Measurements from ENCODE around the gene EML6.
"Not testable (repeated sequence)": the region's sequence is repeated elsewhere in the genome, so short reads cannot be mapped to it uniquely, and the experiment has no call there.

EML6 gene

DNA sequence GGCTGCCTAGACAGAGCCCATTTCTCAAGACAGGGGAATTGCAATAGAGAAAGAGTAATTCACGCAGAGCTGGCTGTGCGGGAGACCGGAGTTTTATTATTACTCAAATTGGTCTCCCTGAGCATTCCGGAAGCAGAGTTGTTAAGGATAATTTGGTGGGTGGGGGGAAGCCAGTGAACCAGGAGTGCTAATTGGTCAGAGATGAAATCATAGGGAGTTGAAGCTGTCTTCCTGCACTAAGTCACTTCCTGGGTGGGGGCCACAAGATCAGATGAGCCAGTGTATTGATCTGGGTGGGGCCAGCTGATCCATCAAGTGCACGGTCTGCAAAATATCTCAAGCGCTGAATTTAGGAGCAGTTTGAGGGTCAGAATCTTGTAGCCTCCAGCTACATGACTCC lies 242.0 kb downstream of the EML6 start:
- no peak for DNase-seq (ENCODE audit: low read depth in 2 of 2)

DNA sequence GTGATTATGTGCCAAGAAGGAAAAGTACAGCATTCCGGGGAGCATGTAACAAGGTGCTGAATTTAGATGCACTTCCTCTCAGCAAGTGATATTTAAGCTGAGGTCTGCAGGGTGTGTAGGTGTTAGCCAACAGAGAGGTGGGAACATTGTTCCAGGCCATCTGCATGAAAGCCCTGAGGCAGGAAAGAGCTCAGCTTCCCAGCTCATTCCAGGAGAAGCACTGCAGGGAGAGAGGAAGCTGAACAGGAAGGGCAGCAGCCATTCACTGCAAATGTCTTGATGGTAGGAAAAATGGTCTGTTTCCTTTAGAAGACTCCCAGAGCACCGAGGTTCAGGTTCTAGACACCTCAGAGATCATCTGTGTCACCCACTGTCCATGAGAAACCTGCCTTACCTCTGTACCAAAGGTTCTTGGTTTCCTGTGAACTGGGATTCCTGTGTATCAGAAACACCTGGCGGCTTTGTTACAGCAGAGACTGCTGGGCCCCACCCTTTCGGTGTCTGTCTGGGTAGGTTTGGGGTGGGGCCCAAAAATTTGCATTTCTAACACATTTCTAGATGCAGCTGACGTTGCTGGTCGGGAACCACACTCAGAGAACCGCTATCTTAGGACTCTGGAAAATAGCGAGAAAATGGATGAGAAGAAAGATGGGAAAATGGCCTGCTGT lies 242.8 kb downstream of the EML6 start:
- no peak for DNase-seq (ENCODE audit: low read depth in 2 of 2)

DNA sequence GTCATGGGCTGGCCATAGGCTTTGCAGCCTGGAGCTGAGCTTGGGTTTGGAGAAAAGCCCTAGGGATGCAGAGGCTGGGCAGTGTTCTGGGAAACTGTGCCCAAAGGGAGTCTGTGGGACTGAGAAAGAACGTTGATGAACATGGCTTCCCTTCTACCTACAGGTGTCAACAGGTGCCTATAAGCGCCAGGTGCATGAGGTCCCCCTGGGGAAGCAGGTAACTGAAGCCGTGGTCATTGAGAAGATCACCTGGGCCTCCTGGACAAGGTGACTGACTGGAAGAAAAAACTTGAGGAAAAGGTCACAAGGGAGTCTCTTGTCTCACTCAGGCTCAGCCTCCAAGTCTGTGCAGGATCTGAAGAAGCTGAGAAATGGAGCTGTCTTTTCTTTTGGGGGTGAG lies 243.4 kb downstream of the EML6 start:
- no peak for DNase-seq (ENCODE audit: low read depth in 2 of 2)

DNA sequence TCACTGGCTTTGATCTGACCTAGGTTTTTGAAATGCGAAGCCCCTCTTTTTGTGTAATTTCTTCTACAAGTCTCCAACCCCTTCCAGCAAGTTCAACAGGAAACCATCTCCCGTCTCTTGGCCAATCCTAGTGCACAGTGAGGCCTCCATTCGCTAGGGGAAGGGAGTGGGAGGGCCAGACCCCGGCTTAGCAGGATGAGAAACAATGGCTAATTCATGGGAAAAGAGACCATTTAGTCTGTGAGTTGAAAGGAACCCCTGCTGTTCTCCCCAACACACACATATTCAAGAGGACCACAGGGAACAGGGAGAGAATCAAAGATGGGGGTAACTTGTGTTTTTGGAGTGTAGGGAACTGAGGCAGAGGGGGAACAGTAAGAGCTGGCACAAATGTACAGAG lies 243.8 kb downstream of the EML6 start:
- no peak for DNase-seq (ENCODE audit: low read depth in 2 of 2)

DNA sequence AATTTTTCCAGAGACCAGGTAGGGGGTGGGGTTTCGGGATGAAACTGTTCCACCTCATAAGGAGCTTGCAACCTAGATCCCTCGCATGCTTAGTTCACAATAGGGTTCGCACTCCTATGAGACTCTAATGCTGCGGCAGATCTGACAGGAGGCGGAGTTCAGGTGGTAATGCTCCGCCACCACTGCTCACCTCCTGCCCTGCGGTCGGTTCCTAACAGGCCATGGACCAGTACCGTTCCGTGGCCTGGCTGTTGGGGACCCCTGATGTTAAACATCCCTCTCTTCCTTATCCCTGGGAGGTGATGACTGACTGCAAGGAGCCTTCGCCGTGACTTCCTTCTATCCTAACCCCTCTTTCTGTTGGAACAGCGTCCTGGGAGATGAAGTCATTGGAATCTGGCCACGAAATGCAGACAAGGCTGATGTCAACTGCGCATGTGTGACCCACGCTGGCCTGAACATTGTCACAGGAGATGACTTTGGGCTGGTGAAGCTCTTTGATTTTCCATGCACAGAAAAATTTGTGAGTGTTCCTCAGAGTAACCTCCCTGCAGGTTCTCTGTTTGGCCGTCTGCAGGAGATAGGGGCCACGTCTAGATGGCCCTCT lies 244.4 kb downstream of the EML6 start:
- DNase-seq (ENCODE audit: low read depth in 2 of 2), result no peak

DNA sequence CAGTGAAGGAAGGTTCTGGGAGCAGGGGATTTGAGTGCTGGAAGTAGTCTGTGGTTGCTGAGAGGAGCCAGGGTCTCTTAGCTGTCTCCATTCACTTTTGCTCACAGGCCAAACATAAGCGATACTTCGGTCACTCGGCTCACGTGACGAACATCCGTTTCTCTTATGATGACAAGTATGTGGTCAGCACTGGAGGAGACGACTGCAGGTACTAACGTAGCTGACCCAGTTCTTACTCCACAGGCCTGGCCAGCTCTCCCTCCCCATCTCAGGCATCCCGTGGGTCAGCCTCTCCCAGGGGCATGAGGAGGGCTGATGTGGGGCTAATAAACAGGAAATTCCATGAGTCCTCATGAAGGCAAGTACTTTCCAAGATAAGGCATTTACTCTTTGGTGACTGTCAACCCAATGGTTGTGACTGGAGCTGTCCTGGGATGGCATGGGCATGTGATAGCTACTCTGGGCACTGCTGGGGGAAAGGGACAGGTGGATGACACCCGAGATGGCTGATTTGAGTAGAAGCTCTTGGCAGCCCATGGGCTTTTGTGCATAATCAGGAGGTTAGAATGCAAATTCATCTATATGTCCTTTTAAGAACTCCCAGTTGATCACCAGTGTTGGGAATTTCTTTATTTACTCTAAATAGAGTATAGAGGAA lies 245.2 kb downstream of the EML6 start:
- no peak for DNase-seq (ENCODE audit: low read depth in 2 of 2)

DNA sequence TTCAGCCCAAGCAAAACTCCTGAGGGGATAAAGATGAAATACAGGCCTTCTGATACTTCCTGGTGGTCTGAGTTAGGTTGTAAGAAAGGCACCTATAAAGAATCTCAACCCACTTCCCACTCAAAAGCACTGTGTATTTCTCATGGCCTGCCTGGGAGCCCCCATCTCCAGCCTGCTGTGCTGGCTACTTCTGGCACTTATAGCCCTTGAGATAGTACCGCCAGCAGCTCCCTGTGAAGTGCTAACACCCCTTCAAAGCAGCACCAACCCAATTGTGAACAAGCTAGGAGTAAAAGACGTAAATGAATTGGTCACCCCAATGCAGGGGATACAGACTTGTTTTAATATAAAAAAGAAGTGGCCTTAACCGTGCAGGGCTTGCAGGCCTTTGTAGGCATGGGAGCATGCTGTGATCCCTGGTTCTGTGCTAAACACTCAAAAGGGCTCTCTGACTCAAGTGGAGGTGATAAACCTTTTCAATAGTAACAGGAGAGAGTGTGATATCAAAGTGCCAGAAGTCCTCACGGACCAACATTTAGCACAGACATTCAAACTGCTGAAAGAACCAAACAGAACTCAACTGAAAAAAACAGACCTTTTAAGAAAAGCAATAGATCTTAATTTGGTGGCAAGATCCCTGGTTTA lies 246.0 kb downstream of the EML6 start:
- DNase-seq (ENCODE audit: low read depth in 2 of 2), result no peak

DNA sequence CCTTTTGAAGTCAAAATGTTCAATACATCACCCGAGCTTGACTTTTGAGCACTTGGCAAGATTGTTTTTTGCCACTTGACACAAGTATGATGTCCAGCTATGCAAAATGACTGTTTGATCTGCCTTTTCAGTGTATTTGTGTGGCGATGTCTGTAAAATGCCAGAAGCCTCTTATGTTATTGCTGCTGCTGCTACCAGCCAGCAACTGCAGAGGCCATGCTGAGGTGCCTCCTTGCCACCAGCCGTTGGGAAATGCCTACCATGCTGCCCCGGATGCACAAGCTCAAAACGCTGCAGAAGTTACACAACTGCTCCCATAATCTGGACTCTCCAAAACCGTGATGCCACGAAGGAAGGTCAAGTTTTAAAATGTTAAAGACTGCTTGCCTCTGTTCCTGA lies 246.5 kb downstream of the EML6 start:
- DNase-seq (ENCODE audit: low read depth in 2 of 2), result no peak

DNA sequence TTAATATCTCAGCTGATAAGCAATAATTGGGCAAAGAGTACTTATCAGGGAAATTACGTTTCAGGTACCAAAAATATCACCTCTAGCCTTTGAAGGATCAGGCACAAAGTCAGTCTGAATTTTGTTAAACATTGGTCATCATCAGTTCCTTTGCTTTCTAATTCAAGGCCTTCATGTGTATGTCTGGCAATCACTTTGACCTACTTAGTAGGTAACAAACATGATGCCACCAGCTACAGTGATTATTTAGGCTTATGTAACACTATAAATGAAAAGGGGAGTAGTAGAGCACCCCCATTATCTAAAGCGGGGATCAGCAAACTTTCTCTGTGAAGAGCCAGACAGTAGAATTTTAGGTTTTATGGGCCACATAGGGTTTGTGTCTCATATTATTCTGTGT lies 251.7 kb downstream of the EML6 start:
- no peak for DNase-seq (ENCODE audit: low read depth in 2 of 2)

DNA sequence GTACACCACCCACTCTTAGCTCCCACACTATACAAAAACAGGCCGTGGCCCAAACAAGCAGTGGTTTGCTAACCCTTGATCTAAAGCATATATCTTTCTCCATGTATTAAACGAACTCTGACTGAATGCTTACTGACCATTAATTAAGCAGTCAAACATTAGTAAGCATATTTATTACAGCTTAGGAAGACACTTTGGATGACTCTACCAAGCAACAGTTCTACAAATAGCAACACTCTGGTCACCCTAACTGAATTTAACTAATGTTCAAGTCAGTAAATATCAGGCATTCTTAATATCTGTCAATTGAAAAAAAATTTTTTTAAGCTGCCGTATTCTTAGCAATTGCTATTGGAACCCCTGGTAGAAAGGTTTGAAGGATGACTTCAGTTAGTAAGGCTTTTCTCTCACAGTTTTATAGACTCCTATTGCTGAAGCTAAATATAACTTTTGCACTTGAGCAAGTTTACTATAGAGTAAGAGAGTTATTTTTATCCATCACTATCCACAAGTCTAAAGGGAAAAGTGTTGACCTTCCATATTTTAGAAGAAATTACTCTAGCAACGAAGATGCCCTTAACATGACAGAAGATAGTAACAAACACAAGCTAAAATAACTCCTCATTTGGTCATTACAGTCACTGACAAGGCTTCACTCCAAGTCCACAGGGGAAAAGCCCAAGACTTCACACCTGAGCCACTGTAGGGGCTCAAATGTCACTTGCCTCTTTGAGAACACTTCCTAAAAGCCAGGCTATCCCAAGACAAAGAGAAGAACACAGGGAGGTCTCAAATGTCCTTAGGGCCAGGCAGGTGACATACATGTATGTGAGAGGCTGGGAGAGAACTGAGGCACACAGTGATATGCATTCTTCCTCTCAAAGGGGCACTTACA lies 252.4 kb downstream of the EML6 start:
- DNase-seq (ENCODE audit: low read depth in 2 of 2), result no peak

DNA sequence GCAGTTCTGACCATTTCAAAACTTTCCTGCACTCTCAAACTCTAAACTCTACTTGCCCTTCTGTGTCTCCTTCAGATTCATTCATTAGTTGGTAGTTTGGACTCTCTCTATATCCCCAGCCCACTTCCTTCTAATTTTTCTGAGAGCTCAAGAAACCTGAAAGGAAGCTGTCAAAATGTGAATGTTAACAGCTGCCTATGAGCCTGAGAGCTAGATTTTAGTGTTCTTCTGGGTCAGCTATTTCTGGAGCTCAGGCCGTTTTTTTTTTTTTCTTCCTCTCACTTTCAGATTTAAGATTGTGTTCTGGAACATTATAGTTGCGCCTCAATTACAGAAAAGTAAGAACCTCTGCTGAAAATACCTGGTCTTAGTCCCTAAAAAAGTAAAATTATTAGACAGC lies 253.7 kb downstream of the EML6 start:
- DNase-seq (ENCODE audit: low read depth in 2 of 2), result no peak

DNA sequence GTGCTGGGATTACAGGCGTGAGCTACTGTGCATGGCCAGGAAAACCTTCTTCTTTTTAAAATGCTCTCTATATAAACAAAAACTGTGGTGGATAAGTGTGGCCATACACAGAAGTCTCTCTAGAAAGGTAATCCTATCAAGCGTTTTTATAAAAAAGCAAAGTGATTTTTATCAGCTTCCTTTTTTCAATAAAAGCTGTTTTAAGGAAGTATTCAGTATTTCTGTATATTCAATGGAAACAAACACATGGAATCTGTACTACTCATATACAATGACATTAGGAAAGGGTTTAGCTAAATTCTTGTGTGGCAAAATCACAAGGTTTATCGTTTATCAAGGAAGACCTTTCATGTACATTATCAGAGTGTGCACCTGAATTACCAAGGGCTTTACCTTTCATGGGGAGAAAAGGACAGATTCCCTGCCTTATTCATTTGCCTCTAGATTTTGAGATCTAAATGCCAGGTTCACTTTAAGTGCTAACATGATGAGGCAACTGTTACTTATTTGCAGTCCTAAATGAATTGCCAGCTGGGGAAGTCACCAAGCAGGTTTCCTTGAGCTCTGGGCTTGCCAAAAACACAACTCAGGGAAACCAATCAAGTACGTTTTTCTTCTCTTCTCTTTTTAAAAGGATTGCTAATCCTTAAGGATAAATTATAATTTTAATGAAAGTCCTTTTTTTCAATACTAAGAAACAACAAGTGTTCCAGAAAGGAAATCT lies 256.0 kb downstream of the EML6 start:
- DNase-seq (ENCODE audit: low read depth in 2 of 2), result no peak

DNA sequence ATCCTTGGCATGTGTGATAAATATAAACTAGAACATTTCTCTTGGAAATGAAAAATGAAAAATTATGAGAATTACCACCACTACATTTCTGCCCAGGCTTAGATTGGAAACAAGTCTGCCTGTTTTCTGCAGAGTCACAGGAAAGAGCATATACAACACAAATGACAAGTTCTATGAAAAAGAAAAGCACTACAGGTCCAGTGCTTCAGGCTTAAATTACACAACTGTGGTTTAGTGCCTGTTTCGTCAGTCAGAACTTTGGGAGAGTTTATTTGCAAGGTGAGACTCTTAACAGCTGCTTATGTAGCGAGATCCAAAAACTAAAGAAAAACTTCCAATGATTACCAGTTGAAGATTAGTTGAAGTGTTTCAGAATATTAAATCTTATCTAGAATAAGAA lies 257.9 kb downstream of the EML6 start:
- DNase-seq (ENCODE audit: low read depth in 2 of 2), result no peak

DNA sequence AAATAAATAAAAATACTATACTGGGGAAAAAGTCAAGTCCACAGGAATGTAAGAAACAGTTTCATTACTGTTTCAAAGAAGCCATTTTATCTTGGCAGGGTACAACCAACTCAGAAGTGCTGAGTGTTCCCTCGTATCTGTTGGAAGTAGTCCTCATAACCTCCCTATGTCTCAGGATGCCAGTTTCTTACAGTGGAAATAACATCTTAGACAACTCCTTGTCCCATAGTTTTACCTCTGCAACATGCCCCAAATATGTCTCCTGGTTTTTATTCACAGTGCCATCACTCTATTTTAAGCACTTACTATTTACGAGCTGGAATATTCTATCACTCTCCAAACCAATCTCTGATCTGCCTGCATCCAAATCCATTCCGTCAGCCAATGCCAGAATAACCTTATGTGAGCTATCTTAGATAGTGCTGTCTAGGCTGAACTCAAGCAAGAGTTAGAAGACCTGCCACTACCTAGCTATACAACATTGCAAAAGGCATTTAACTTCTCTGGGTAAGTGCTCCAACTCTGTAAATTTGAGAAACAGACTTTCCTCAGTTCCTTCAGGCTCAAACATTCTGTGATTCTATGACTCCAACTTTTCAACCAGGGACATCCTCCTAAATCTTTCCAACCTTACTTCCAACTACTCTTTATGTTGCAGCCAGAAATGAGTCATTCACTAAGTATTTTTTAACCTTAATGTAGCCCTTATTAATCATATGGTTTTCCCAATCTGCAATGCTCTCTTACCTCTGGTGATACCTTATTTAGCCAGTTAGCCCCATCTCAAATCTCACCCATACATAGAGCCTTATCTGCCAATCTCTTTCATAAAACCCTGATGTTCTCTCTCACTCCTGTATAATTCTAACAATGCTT lies 260.1 kb downstream of the EML6 start:
- no peak for DNase-seq (ENCODE audit: low read depth in 2 of 2)

DNA sequence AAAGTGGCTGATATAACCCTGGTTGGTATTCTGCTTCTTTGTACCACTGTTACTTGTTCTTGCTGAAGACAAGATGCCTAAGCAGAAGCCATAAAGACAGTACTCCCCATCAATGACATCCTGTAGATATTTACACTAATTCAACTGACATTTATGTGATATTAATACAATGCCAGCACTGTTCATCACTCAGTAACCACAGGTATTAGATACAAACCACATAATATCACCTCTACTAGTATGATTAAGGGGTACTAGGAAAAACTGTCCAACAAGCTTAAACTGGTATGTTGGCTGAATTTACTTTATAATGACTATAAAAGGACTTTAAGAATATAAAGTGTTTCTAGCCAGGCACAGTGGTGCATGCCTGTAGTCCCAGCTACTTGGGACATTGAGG lies 261.0 kb downstream of the EML6 start:
- no peak for DNase-seq (ENCODE audit: low read depth in 2 of 2)

DNA sequence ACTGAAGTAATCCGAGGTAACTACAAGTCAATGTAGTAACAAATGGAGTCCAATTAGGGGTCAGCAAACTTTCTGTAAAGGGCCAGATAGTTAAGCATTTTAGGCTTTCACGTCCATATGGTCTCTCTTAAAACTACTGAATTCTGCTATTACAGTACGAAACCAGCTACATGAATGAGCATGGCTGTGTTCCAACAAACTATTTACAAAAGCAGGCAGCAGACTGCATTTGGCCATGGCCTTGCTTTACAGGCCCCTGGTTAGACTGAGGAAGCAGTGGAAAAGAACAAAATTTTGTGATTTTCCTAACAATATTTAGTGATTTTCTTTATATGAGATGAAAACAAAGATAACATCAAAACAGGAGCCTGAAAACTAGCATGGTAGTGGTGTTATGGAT lies 262.8 kb downstream of the EML6 start:
- no peak for DNase-seq (ENCODE audit: low read depth in 2 of 2)

DNA sequence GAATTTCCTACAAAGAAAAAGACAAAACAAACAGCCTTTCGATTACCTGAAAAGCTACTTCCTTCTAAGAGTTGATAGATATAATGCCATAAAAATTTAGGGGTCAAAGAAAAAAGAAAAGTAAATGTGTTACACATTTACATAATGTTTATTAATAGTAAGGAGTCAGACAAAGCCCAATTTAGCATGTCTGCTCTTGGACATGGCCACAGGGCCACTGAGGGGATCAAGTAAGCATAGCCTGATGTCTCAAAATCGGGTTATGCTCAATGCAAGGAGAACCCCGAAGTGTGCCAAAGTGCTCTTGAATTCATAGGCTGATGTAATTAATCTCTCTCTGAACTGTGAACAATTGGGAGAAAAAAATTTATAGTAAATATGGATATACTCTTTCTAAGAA lies 265.1 kb downstream of the EML6 start:
- DNase-seq (ENCODE audit: low read depth in 2 of 2), result no peak

DNA sequence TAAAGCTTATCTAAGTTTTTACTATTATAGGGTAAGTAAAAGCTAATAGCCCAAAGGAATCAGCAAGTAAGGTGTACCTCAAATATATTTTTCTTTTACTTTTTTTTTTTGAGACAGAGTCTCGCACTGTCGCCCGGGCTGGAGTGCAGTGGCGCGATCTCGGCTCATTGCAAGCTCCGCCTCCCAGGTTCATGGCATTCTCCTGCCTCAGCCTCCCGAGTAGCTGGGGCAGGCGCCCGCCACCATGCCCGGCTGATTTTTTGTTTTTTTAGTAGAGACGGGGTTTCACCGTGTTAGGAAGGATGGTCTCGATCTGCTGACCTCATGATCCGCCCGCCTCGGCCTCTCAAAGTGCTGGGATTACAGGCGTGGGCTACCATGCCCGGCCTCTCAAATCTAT lies 267.2 kb downstream of the EML6 start:
- DNase-seq (ENCODE audit: low read depth in 2 of 2), result not testable (repeated sequence)

DNA sequence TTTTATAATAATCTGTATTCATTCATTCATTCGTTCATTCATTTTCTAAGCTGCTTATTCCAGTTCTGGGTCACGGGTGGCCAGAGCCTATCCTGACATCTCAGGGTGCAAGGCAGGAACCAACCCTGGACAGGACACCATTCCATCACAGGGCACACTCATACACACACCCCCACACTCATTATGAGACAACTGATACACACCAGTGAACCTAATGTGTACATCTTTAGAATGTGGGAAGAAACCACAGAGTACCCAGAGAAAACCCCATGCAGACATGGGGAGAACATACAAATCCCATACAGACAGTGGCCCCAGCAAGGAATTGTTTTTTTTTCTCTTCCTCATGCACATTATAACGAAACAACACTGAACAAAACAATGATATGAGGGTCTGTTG lies 272.1 kb downstream of the EML6 start:
- no peak for DNase-seq (ENCODE audit: low read depth in 2 of 2)

DNA sequence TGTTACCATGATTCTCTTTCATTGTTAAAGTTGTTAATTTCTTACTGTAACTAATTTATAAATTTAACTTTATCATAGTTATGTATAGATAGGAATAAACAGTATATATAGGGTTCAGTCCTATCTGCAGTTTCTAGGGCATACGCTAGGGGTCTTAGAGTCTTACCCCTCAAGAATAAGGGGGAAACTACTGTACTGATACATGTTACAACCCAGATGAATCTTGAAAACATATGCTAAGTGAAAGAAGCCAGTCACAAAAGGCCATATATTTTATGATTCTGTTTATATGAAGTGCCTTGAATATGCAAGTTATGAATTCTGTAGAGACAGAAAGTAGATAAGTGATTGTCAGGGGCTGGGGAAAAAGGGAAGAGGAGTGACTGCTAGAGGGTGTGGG lies 274.4 kb downstream of the EML6 start:
- DNase-seq (ENCODE audit: low read depth in 2 of 2), result no peak
